Right lobe of liver (tissue), 6 donors: ENCODE measurements around the gene CNGA4. TPM values are rescaled to one million over a fixed set of nuclear protein-coding genes. Genes with fewer than 3 reads are reported as not detected.

ENCODE experiments used
- ATAC-seq, 4 donors: fragments of 200-7000 bp; cut with Tn5 transposase; one replicate each; pipeline ENCODE4 v1.9.1; 2020; ENCODE audit warnings: mild to moderate bottlenecking in 4 of 4, moderate library complexity in 4 of 4
- DNase-seq, 3 donors: peaks; one replicate each; pipeline ENCODE4 v3.0.0-alpha.2; 2020
- H3K27ac ChIP-seq, 3 donors: fragments of 200-600 bp; one replicate each; pipeline ENCODE4 v1.8.0; 2022
- H3K27me3 ChIP-seq, 2 donors: fragments of 200-600 bp; one replicate each; pipeline ENCODE4 v1.8.0; 2022
- H3K36me3 ChIP-seq, 4 donors: fragments of 200-600 bp; sonication (generic) in 1 of 4; one replicate each; pipeline versions ENCODE4 v1.5.1 to v1.8.0; 2017 to 2022; ENCODE audit warnings: control low read depth in 1 of 4
- H3K4me1 ChIP-seq, 4 donors: fragments of 200-600 bp; sonication (generic) in 1 of 4; one replicate each; pipeline versions ENCODE4 v1.5.1 to v1.8.0; 2017 to 2022; ENCODE audit warnings: control low read depth in 1 of 4
- H3K4me3 ChIP-seq, 3 donors: fragments of 200-600 bp; one replicate each; pipeline ENCODE4 v1.8.0; 2022
- H3K9me3 ChIP-seq, 4 donors: fragments of 200-600 bp; sonication (generic) in 1 of 4; one replicate each; pipeline versions ENCODE4 v1.5.1 to v1.8.0; 2017 to 2022; ENCODE audit warnings: control low read depth in 1 of 4
- CTCF ChIP-seq, 4 donors: fragments of 200-600 bp in 3 of 4; fragments of 450-650 bp in 1 of 4; IDR thresholded peaks; one replicate each; pipeline versions ENCODE4 v1.5.1 to v1.8.0; 2016 to 2022; ENCODE audit warnings: antibody characterized with exemption in 4 of 4, mild to moderate bottlenecking in 2 of 4
- POLR2A ChIP-seq: fragments of 450-650 bp; IDR thresholded peaks from one replicate; pipeline ENCODE4 v1.6.1; 2017; ENCODE audit warnings: antibody characterized with exemption, mild to moderate bottlenecking
- WGBS: methylation state at CpG from one replicate; pipeline ENCODE4 v1.1.6; 2018; ENCODE audit warnings: low coverage, low lambda C conversion rate; ENCODE audit not compliant: insufficient coverage; ENCODE audit errors: missing lambda C conversion rate; 5-methylcytosine and 5-hydroxymethylcytosine counted together
- intact Hi-C, 2 donors: fragments of 100-400 bp; cut with DNase I; formaldehyde crosslinking; loops; one replicate each; pipeline versions ENCODE4 v1.11.2 to v1.14.1; 2022
- total RNA-seq, 6 experiments: library from RNA; depleted of rRNA in 2 of 6; stranded (reverse); fragments of >200 nt in 2 of 6; fragmentation: NEBNext Ultra II Directional in 3 of 6; extraction: Animal tissue kit (Norgen Biotek cat#: 25700) in 3 of 6; gene quantifications; one replicate each; pipeline versions ENCODE4 v1.1.0 to v1.2.4, GENCODE V29; 2016 to 2023
- donor health status: DM: no; HTN: yes; CAD: no.
- donor health status: DM: no; HTN: no; CAD: no.
- donor health status: DM: no; HTN: no; CAD: no.
- donor health status: DM: no; HTN: yes; CAD: no.
- donor health status: DM: no; HTN: yes; CAD: no.

Gene CNGA4
- total RNA-seq, 6 experiments from 2014 or later: 0.25 TPM; not detected in 5

DNA sequence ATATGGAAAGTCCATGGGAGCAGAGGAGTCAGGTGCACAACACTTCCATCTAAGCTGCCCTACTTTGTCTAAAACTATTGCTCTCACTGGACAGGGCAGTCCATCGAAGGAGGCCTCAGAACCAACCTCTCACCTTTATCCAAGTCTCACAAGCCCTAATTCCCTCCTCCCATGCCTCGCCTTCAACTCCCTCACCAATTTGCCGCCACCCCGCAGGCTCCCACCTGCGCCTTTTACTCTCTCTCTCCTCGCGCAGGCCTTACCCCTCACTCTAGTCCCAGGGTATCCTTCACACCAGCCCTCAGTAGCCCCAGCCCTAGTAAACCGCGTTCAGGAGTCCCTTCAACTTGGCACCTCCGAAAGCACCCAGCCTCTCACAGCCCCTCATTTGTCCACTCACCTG, 4.9 kb upstream of the CNGA4 start:
- no peak for TF ChIP-seq POLR2A
- TF ChIP-seq CTCF (IDR thresholded peaks at IDR 0.05): no peak
- peak overlapping the region; percentile 72 to 78 (median 74) for H3K4me3 ChIP-seq
- ATAC-seq: no peak
- H3K27me3 ChIP-seq: no peaks in the 10 kb centered on the region
- peaks cover 0 to 28% (median 7%) of the 10 kb centered on the region in 4 donors for H3K4me1 ChIP-seq
- H3K36me3 ChIP-seq: no peaks in the 10 kb centered on the region
- peak in 1 of 3 donors; percentile 51 for DNase-seq
- 0% methylated on average over 10 of the region's 10 CpGs for WGBS
- no peaks in the 10 kb centered on the region for H3K9me3 ChIP-seq
- peak overlapping the region in 2 of 3 donors; percentile 54 to 61 for H3K27ac ChIP-seq
- intact Hi-C loops: no loop called here

DNA sequence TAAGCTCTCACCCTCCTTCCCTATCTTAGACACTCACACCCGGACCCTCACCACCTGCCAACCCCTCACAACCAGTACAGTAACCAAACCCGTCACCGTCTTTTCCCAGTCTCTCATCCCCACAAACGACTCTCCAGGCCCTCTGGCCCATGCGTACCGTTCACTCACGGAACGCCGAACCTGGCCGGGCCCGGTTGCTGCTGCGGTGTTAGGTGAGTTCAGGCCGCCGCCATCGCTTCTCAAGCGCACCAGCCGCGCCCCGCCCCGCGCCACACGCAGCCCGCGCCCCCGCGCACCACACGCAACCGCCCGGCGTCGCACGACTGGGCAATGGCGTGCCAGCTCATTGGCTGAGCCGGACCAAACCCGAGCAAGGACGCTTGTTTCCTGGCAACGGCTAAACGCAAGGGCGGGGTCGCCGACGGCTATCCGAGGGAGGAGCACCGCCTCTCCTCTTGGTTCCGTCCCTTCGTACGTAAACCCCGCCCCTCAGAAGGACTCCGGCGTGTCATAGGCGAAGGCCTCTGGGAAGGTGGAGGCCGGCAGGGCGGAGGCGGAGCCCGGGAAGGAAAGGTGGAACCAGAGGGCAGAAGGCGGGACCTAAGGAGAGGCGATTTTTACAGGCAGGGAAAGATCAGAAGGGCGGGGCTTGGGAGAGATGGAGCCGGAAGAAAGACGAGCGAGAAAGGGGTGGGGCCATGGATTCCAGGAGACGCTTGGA, 4.3 kb upstream of the CNGA4 start, which contains the start of gene FHIP1B:
TSS of gene FHIP1B (minus strand) at position 250 of the 721 bp plus-strand sequence. CDS start 10,120 bp downstream, outside the sequence.
- peak; percentile 95 to 98 (median 96) for ATAC-seq
- no peaks in the 10 kb centered on the region for H3K9me3 ChIP-seq
- peak; percentile 100 for DNase-seq
- no peaks in the 10 kb centered on the region for H3K36me3 ChIP-seq
- WGBS: 0% methylated on average over 37 of the region's 62 CpGs
- H3K4me1 ChIP-seq: peaks cover 0 to 22% (median 7%) of the 10 kb centered on the region in 4 donors
- H3K27ac ChIP-seq: peak within 1 kb of the TSS in 2 of 3 donors; percentile 60 to 61
- TF ChIP-seq CTCF (IDR thresholded peaks at IDR 0.05) (peak in 1 of 4 donors; percentile 10), POLR2A (peak; percentile 25)
- no peaks in the 10 kb centered on the region for H3K27me3 ChIP-seq
- intact Hi-C loops: no loop called here
- peak within 1 kb of the TSS; percentile 72 to 78 (median 74) for H3K4me3 ChIP-seq

- DNase-seq (no peak), ATAC-seq (no peak)
- H3K27me3 ChIP-seq: no peaks in the 10 kb centered on the region
- peaks cover 0 to 12% (median 4%) of the 10 kb centered on the region in 4 donors for H3K4me1 ChIP-seq
- H3K9me3 ChIP-seq: no peaks in the 10 kb centered on the region
- TF ChIP-seq CTCF (IDR thresholded peaks at IDR 0.05) (no peak), POLR2A (no peak)
- 57% methylated on average over 4 of the region's 4 CpGs for WGBS
- no peak overlapping the region for H3K4me3 ChIP-seq
- H3K27ac ChIP-seq: no peak overlapping the region
- H3K36me3 ChIP-seq: no peaks in the 10 kb centered on the region
- intact Hi-C loops: no loop called here
These were observed 1.6 kb upstream of the CNGA4 start for GRCh38 chr11:6237266-6237665.

DNA sequence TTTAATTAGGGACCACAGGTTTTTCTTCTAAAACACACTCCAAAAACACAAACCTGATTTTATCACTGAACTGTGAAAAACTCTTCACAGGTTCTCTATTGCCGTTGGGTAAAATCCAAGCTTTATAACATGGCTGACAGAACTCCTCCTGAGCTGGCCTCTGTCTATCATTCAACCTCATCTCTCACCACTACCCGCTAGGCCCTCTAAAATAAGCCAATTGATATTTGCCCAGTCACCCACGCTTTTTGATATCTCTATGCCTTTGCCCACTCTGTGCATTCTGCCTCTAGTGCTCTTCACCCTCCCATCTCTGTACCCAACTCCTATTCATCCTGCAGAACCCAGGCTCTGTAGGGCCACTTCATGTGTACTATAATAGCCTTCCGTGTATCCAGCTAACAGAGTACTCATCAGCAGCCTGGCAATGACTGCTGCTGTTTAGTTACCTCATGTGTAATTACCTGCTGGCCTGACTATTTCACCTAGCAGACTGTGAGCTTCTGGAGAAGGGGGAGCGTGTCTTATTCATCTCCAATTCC, 1.1 kb upstream of the CNGA4 start:
- Histone ChIP-seq H3K27me3 (no peaks in the 10 kb centered on the region), H3K36me3 (no peaks in the 10 kb centered on the region), H3K4me1 (peaks cover 0 to 12% (median 4%) of the 10 kb centered on the region in 4 donors), H3K27ac (no peak overlapping the region), H3K9me3 (no peaks in the 10 kb centered on the region), H3K4me3 (no peak overlapping the region)
- ATAC-seq (no peak), DNase-seq (no peak)
- WGBS: 75% methylated on average over 5 of the region's 5 CpGs
- TF ChIP-seq CTCF (IDR thresholded peaks at IDR 0.05): no peak
- TF ChIP-seq POLR2A: no peak
- intact Hi-C loops: no loop called here
